Activated CD4-positive, alpha-beta memory T cell treated with anti-CD3 and anti-CD28 coated beads, Interleukin-2, amount 10 ng/mL, durations not matched to agents 7 days and 5 days (primary cell): ENCODE measurements around the gene XRCC5. TPM values are rescaled to one million over a fixed set of nuclear protein-coding genes. Genes with fewer than 3 reads are reported as not detected.
A peak's percentile ranks its signal among the peaks of the same experiment; 100 is the strongest.

Source experiments
- CTCF ChIA-PET: fragments of 350-600 bp; sonication (Branson Sonifier 250); formaldehyde crosslinking; loops from one replicate; lab custom pipeline; 2021; ENCODE audit warnings: antibody characterized with exemption, inconsistent platforms; lab: Charles Lee
- POLR2A ChIA-PET: fragments of 350-600 bp; sonication (Branson Sonifier 250); formaldehyde crosslinking; loops from one replicate; lab custom pipeline; 2021; ENCODE audit warnings: antibody characterized with exemption; lab: Charles Lee
- DNase-seq: peaks from one replicate; pipeline ENCODE4 v3.0.0-alpha.2; 2020
- H3K27ac Mint-ChIP-seq: one replicate; pipeline ENCODE4 v1.8.0; 2021; ENCODE audit warnings: mild to moderate bottlenecking, mixed read lengths
- H3K27me3 Mint-ChIP-seq: one replicate; pipeline ENCODE4 v1.8.0; 2021; ENCODE audit warnings: mixed read lengths
- H3K36me3 Mint-ChIP-seq: one replicate; pipeline ENCODE4 v1.8.0; 2021; ENCODE audit warnings: low read depth, mixed read lengths
- H3K4me1 Mint-ChIP-seq: one replicate; pipeline ENCODE4 v1.8.0; 2021; ENCODE audit warnings: mixed read lengths
- H3K4me3 Mint-ChIP-seq: one replicate; pipeline ENCODE4 v1.8.0; 2021; ENCODE audit warnings: mild to moderate bottlenecking, mixed read lengths
- H3K9me3 Mint-ChIP-seq: one replicate; pipeline ENCODE4 v1.8.0; 2021; ENCODE audit warnings: mixed read lengths
- total RNA-seq, 2 experiments: library from RNA; stranded (reverse); gene quantifications; one replicate each; pipeline ENCODE4 v1.2.3, GENCODE V29; 2021

The XRCC5 gene
- total RNA-seq, 2 experiments from 2014 or later, result 296 to 302 TPM

GRCh38 chr2:216110620-216111019, 1.5 kb downstream of the XRCC5 start:
- peak overlapping the region; percentile 99 for H3K4me3 Mint-ChIP-seq
- no peaks in the 10 kb centered on the region for H3K27me3 Mint-ChIP-seq
- DNase-seq, result no peak
- peaks cover 58% of the 10 kb centered on the region for H3K36me3 Mint-ChIP-seq
- peaks cover 65% of the 10 kb centered on the region for H3K4me1 Mint-ChIP-seq
- ChIA-PET CTCF (interaction anchor here (0.6 to 4.1 kb wide), 29 partner anchors 9 to 556 kb away, joined by 3 to 32 read pairs (median 4); partner anchors contain the start of genes PECR, SMARCAL1 and TMEM169), POLR2A (interaction anchor here (0.9 to 8.5 kb wide), 12 partner anchors 8 to 799 kb away, joined by 3 to 103 read pairs (median 10); partner anchors contain the start of genes ATIC, PECR, RPL37A and TMEM169)
- H3K27ac Mint-ChIP-seq, result peak overlapping the region; percentile 98
- H3K9me3 Mint-ChIP-seq, result no peaks in the 10 kb centered on the region

- no peak for DNase-seq
These were observed 2.0 kb downstream of the XRCC5 start for GRCh38 chr2:216111122-216111521.

GRCh38 chr2:216112926-216113325, 3.8 kb downstream of the XRCC5 start:
- Mint-ChIP-seq H3K4me1 (peaks cover 85% of the 10 kb centered on the region), H3K36me3 (peaks cover 77% of the 10 kb centered on the region), H3K9me3 (no peaks in the 10 kb centered on the region), H3K27ac (peak overlapping the region; percentile 88), H3K27me3 (no peaks in the 10 kb centered on the region), H3K4me3 (no peak overlapping the region)
- DNase-seq, result no peak
- ChIA-PET POLR2A (interaction anchor here (0.7 to 8.5 kb wide), 2 partner anchors 24 to 30 kb away, joined by 3 to 103 read pairs; partner anchors contain the start of genes PECR and TMEM169), CTCF (interaction anchor here (1.6 to 1.8 kb wide), 4 partner anchors 28 to 97 kb away, joined by 3 to 8 read pairs (median 4); no protein-coding TSS in a partner anchor)

More at GRCh38 chr2:216111122-216111521, 2.0 kb downstream of the XRCC5 start:
- Mint-ChIP-seq H3K27ac (peak overlapping the region; percentile 98), H3K9me3 (no peaks in the 10 kb centered on the region), H3K4me1 (peaks cover 70% of the 10 kb centered on the region), H3K27me3 (no peaks in the 10 kb centered on the region), H3K36me3 (peaks cover 60% of the 10 kb centered on the region), H3K4me3 (peak overlapping the region; percentile 99)
- POLR2A ChIA-PET, result interaction anchor here (2.5 to 8.5 kb wide), 5 partner anchors 8 to 94 kb away, joined by 8 to 103 read pairs (median 19); partner anchors contain the start of genes PECR and TMEM169
- CTCF ChIA-PET, result interaction anchor here (0.8 to 4.1 kb wide), 12 partner anchors 9 to 291 kb away, joined by 3 to 32 read pairs (median 6); partner anchors contain the start of genes PECR and TMEM169

GRCh38 chr2:216113572-216113971, 4.4 kb downstream of the XRCC5 start:
- Mint-ChIP-seq H3K36me3 (peaks cover 84% of the 10 kb centered on the region), H3K4me1 (peaks cover 87% of the 10 kb centered on the region), H3K27me3 (no peaks in the 10 kb centered on the region), H3K4me3 (no peak overlapping the region), H3K27ac (peak overlapping the region; percentile 88), H3K9me3 (no peaks in the 10 kb centered on the region)
- ChIA-PET POLR2A (interaction anchor here (0.7 to 8.5 kb wide), 5 partner anchors 23 to 298 kb away, joined by 3 to 103 read pairs (median 3); partner anchors contain the start of genes PECR and TMEM169), CTCF (interaction anchor here (0.9 to 1.8 kb wide), 18 partner anchors 12 to 385 kb away, joined by 3 to 12 read pairs (median 5); partner anchors contain the start of genes PECR, RPL37A and TMEM169)
- no peak for DNase-seq

GRCh38 chr2:216114382-216114713, 5.2 kb downstream of the XRCC5 start:
- CTCF ChIA-PET, result interaction anchor here (0.5 to 1.8 kb wide), 33 partner anchors 9 to 577 kb away, joined by 3 to 12 read pairs (median 4); partner anchors contain the start of genes PECR, RPL37A, SMARCAL1 and TMEM169
- no peak for DNase-seq
- peaks cover 87% of the 10 kb centered on the region for H3K36me3 Mint-ChIP-seq

GRCh38 chr2:216114714-216115531, 5.8 kb downstream of the XRCC5 start:
- CTCF ChIA-PET, result interaction anchor here (0.5 to 1.8 kb wide), 33 partner anchors 9 to 577 kb away, joined by 3 to 12 read pairs (median 4); partner anchors contain the start of genes PECR, RPL37A, SMARCAL1 and TMEM169
- Mint-ChIP-seq H3K27me3 (no peaks in the 10 kb centered on the region), H3K36me3 (peaks cover 89% of the 10 kb centered on the region), H3K4me1 (peaks cover 96% of the 10 kb centered on the region), H3K4me3 (peak overlapping the region; percentile 89), H3K27ac (peak overlapping the region; percentile 88), H3K9me3 (no peaks in the 10 kb centered on the region)
- POLR2A ChIA-PET, result interaction anchor here (0.6 to 8.5 kb wide), 7 partner anchors 8 to 297 kb away, joined by 3 to 103 read pairs (median 3); partner anchors contain the start of genes PECR and TMEM169
- DNase-seq, result peak; percentile 98

More at GRCh38 chr2:216114382-216114713, 5.2 kb downstream of the XRCC5 start:
- peaks cover 90% of the 10 kb centered on the region for H3K4me1 Mint-ChIP-seq
- POLR2A ChIA-PET, result interaction anchor here (0.6 to 8.5 kb wide), 7 partner anchors 9 to 298 kb away, joined by 3 to 103 read pairs (median 3); partner anchors contain the start of genes PECR and TMEM169
- no peaks in the 10 kb centered on the region for H3K27me3 Mint-ChIP-seq
- peak overlapping the region; percentile 8 for H3K4me3 Mint-ChIP-seq
- peak overlapping the region; percentile 88 for H3K27ac Mint-ChIP-seq
- no peaks in the 10 kb centered on the region for H3K9me3 Mint-ChIP-seq

- Mint-ChIP-seq H3K27me3 (no peaks in the 10 kb centered on the region), H3K9me3 (no peaks in the 10 kb centered on the region), H3K4me3 (peak overlapping the region; percentile 35), H3K27ac (no peak overlapping the region), H3K36me3 (peaks cover 91% of the 10 kb centered on the region), H3K4me1 (peaks cover 96% of the 10 kb centered on the region)
- no peak for DNase-seq
- CTCF ChIA-PET, result no interaction called here
- POLR2A ChIA-PET, result no interaction called here
These were observed 7.3 kb downstream of the XRCC5 start for GRCh38 chr2:216116418-216116817.

- POLR2A ChIA-PET, result interaction anchor here (1.0 to 3.8 kb wide), 3 partner anchors 9 to 104 kb away, joined by 3 to 29 read pairs (median 5); partner anchors contain the start of gene XRCC5
- H3K9me3 Mint-ChIP-seq, result no peaks in the 10 kb centered on the region
- peaks cover 91% of the 10 kb centered on the region for H3K36me3 Mint-ChIP-seq
- H3K27me3 Mint-ChIP-seq, result no peaks in the 10 kb centered on the region
- H3K4me3 Mint-ChIP-seq, result no peak overlapping the region
- peak overlapping the region; percentile 60 for H3K27ac Mint-ChIP-seq
- no peak for DNase-seq
- peaks cover 93% of the 10 kb centered on the region for H3K4me1 Mint-ChIP-seq
- CTCF ChIA-PET, result interaction anchor here (0.9 to 1.0 kb wide), 2 partner anchors 21 to 84 kb away, joined by 3 to 4 read pairs; no protein-coding TSS in a partner anchor
These were observed 8.6 kb downstream of the XRCC5 start for GRCh38 chr2:216117561-216118340.

- H3K9me3 Mint-ChIP-seq, result no peaks in the 10 kb centered on the region
- H3K36me3 Mint-ChIP-seq, result peaks cover 90% of the 10 kb centered on the region
- POLR2A ChIA-PET, result interaction anchor here (1.0 to 3.8 kb wide), 3 partner anchors 9 to 103 kb away, joined by 3 to 29 read pairs (median 5); partner anchors contain the start of gene XRCC5
- peak overlapping the region; percentile 60 for H3K27ac Mint-ChIP-seq
- DNase-seq, result no peak
- no peaks in the 10 kb centered on the region for H3K27me3 Mint-ChIP-seq
- peaks cover 88% of the 10 kb centered on the region for H3K4me1 Mint-ChIP-seq
- no peak overlapping the region for H3K4me3 Mint-ChIP-seq
- CTCF ChIA-PET, result interaction anchor here (0.9 to 1.0 kb wide), 2 partner anchors 20 to 85 kb away, joined by 3 to 4 read pairs; no protein-coding TSS in a partner anchor
These were observed 9.3 kb downstream of the XRCC5 start for GRCh38 chr2:216118474-216118873.

GRCh38 chr2:216119146-216119545, 10.0 kb downstream of the XRCC5 start:
- no peak for DNase-seq
- peaks cover 84% of the 10 kb centered on the region for H3K4me1 Mint-ChIP-seq
- ChIA-PET CTCF (interaction anchor here (0.9 to 3.2 kb wide), 3 partner anchors 9 to 21 kb away, joined by 3 to 30 read pairs (median 4); partner anchors contain the start of gene XRCC5), POLR2A (interaction anchor here (1.4 to 3.8 kb wide), 4 partner anchors 10 to 35 kb away, joined by 4 to 29 read pairs (median 6); partner anchors contain the start of gene XRCC5)
- H3K4me3 Mint-ChIP-seq, result no peak overlapping the region
- peak overlapping the region; percentile 82 for H3K27ac Mint-ChIP-seq
- peaks cover 89% of the 10 kb centered on the region for H3K36me3 Mint-ChIP-seq
- H3K9me3 Mint-ChIP-seq, result no peaks in the 10 kb centered on the region
- no peaks in the 10 kb centered on the region for H3K27me3 Mint-ChIP-seq

GRCh38 chr2:216119986-216120385, 10.8 kb downstream of the XRCC5 start:
- CTCF ChIA-PET, result interaction anchor here (0.9 to 3.2 kb wide), 6 partner anchors 10 to 137 kb away, joined by 3 to 30 read pairs (median 3); partner anchors contain the start of genes MREG and XRCC5
- H3K4me3 Mint-ChIP-seq, result peak overlapping the region; percentile 1
- H3K9me3 Mint-ChIP-seq, result no peaks in the 10 kb centered on the region
- peaks cover 83% of the 10 kb centered on the region for H3K4me1 Mint-ChIP-seq
- POLR2A ChIA-PET, result interaction anchor here (1.1 to 3.8 kb wide), 6 partner anchors 11 to 169 kb away, joined by 3 to 29 read pairs (median 4); partner anchors contain the start of gene XRCC5
- no peaks in the 10 kb centered on the region for H3K27me3 Mint-ChIP-seq
- no peak for DNase-seq
- H3K27ac Mint-ChIP-seq, result peak overlapping the region; percentile 82
- peaks cover 89% of the 10 kb centered on the region for H3K36me3 Mint-ChIP-seq
